Esophagus muscularis mucosa (tissue), 4 donors: ENCODE measurements around the gene PDK2. TPM values are rescaled to one million over a fixed set of nuclear protein-coding genes. Genes with fewer than 3 reads are reported as not detected.

Experiments used
- DNase-seq: peaks from one replicate; pipeline ENCODE4 v3.0.0-alpha.2; 2017; ENCODE audit errors: extremely low spot score
- H3K27ac ChIP-seq, 4 donors: fragments of 200-600 bp; sonication (generic); replicated peaks in 1 of 4; 1 replicate in 3 of 4; 2 replicates in 1 of 4; pipeline ENCODE4 v1.5.1; 2016 to 2019; ENCODE audit warnings: mild to moderate bottlenecking in 1 of 4
- H3K27me3 ChIP-seq, 4 donors: fragments of 200-600 bp; sonication (generic); one replicate each; pipeline versions ENCODE4 v1.5.1 to v1.6.0; 2016 to 2019
- H3K36me3 ChIP-seq, 4 donors: fragments of 200-600 bp; sonication (generic); one replicate each; pipeline ENCODE4 v1.5.1; 2016 to 2019
- H3K4me1 ChIP-seq, 4 donors: fragments of 200-600 bp; sonication (generic); one replicate each; pipeline ENCODE4 v1.5.1; 2016 to 2019
- H3K4me3 ChIP-seq, 4 donors: fragments of 200-600 bp; sonication (generic); 1 replicate in 2 of 4; 2 replicates in 2 of 4; pipeline ENCODE4 v1.5.1; 2016 to 2019; ENCODE audit warnings: mild to moderate bottlenecking in 4 of 4, moderate library complexity in 1 of 4
- H3K9me3 ChIP-seq, 4 donors: fragments of 200-600 bp; sonication (generic); 1 replicate in 3 of 4; 2 replicates in 1 of 4; pipeline ENCODE4 v1.5.1; 2016 to 2019
- EP300 ChIP-seq: sonication (generic); formaldehyde crosslinking; IDR thresholded peaks from one replicate; pipeline ENCODE4 v1.6.1; 2017; ENCODE audit warnings: antibody characterized with exemption
- POLR2A ChIP-seq: fragments of 450-650 bp; IDR thresholded peaks from one replicate; pipeline ENCODE4 v1.6.1; 2017; ENCODE audit warnings: antibody characterized with exemption, moderate library complexity, mild to moderate bottlenecking, low read depth
- POLR2AphosphoS5 ChIP-seq, 2 donors: sonication (generic); formaldehyde crosslinking; IDR thresholded peaks; one replicate each; pipeline ENCODE4 v1.6.1; 2017; ENCODE audit warnings: antibody characterized with exemption in 2 of 2
- WGBS: methylation state at CpG from one replicate; pipeline ENCODE4 v1.1.5; 2018; 5-methylcytosine and 5-hydroxymethylcytosine counted together
- intact Hi-C: fragments of 100-400 bp; cut with DNase I; formaldehyde crosslinking; loops from one replicate; pipeline ENCODE4 v1.15.1; 2023
- total RNA-seq, 4 donors: library from RNA; depleted of rRNA; stranded (reverse); fragments of >200 nt; gene quantifications; one replicate each; pipeline versions ENCODE4 v1.1.0 to v1.2.1, GENCODE V29; 2016
- TF ChIP-seq, protein P1 (sequence below), 3 experiments: fragments of 200-600 bp in 2 of 3; fragments of 450-650 bp in 1 of 3; sonication (generic) in 2 of 3; IDR thresholded peaks; one replicate each; pipeline ENCODE4 v1.5.1; 2017 to 2019; ENCODE audit warnings: antibody characterized with exemption in 3 of 3, mild to moderate bottlenecking in 2 of 3, moderate library complexity in 1 of 3

PDK2 gene
- total RNA-seq, 4 donors from 2014 or later, result 31.6 to 118 (median 61.4) TPM

DNA sequence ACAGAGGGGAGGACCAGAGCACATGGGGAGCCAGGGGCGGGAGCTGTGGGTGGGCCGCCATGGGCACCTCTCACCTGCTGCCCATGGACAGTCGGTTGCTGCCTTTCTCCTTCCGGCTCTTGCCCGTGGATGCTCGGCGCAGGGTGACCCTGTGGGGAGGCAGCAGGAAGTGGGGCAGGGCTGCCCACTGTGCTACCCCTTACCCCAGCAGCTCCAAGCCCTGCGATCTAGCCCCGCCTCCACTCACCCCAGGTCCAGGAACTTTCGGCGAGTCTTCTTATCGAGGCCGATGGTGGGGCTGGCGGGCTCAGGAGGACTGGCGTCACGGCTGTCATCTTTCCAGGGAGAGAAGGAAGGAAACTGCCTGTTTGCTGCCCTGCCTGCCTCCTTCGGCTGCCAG, 20.6 kb downstream of the PDK2 start:
- H3K4me1 ChIP-seq, result peaks cover 32 to 62% (median 51%) of the 10 kb centered on the region in 4 donors
- no peak for DNase-seq

GRCh38 chr17:50117202-50118051, 22.3 kb downstream of the PDK2 start:
- intact Hi-C loops, result no loop called here
- no peak for DNase-seq
- no peaks in the 10 kb centered on the region for H3K9me3 ChIP-seq
- H3K27ac ChIP-seq, result peak overlapping the region in 3 of 4 donors; percentile 55 to 71 (median 69)
- TF ChIP-seq POLR2AphosphoS5 (IDR thresholded peaks at IDR 0.05) (peak; percentile 31 to 49), EP300 (no peak), POLR2A (no peak)
- TF ChIP-seq, protein P1, sequence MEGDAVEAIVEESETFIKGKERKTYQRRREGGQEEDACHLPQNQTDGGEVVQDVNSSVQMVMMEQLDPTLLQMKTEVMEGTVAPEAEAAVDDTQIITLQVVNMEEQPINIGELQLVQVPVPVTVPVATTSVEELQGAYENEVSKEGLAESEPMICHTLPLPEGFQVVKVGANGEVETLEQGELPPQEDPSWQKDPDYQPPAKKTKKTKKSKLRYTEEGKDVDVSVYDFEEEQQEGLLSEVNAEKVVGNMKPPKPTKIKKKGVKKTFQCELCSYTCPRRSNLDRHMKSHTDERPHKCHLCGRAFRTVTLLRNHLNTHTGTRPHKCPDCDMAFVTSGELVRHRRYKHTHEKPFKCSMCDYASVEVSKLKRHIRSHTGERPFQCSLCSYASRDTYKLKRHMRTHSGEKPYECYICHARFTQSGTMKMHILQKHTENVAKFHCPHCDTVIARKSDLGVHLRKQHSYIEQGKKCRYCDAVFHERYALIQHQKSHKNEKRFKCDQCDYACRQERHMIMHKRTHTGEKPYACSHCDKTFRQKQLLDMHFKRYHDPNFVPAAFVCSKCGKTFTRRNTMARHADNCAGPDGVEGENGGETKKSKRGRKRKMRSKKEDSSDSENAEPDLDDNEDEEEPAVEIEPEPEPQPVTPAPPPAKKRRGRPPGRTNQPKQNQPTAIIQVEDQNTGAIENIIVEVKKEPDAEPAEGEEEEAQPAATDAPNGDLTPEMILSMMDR (IDR thresholded peaks at IDR 0.05), result peak; percentile 65 to 85 (median 78)
- H3K4me1 ChIP-seq, result peaks cover 16 to 46% (median 37%) of the 10 kb centered on the region in 4 donors
- peak overlapping the region; percentile 40 to 44 (median 43) for H3K4me3 ChIP-seq
- WGBS, result 5% methylated on average over 33 of the region's 64 CpGs
- H3K36me3 ChIP-seq, result no peaks in the 10 kb centered on the region
- peaks cover 0 to 5% (median 0%) of the 10 kb centered on the region in 4 donors for H3K27me3 ChIP-seq

More for the DNA sequence above, 20.6 kb downstream of the PDK2 start:
- intact Hi-C loops, result no loop called here
- Histone ChIP-seq H3K27ac (no peak overlapping the region), H3K27me3 (peaks cover 0 to 5% (median 0%) of the 10 kb centered on the region in 4 donors), H3K36me3 (peaks cover 0 to 2% (median under 1%) of the 10 kb centered on the region in 4 donors), H3K9me3 (no peaks in the 10 kb centered on the region), H3K4me3 (no peak overlapping the region)
- whole genome bisulfite sequencing, result 100% methylated on average over 1 of the region's 17 CpGs
- TF ChIP-seq EP300, result no peak
- TF ChIP-seq, protein P1 (IDR thresholded peaks at IDR 0.05), result no peak
- no peak for TF ChIP-seq POLR2AphosphoS5 (IDR thresholded peaks at IDR 0.05)
- TF ChIP-seq POLR2A, result no peak

- H3K9me3 ChIP-seq, result no peaks in the 10 kb centered on the region
- intact Hi-C loops, result no loop called here
Observed at GRCh38 chr17:50118076-50118827, 23.1 kb downstream of the PDK2 start.

DNA sequence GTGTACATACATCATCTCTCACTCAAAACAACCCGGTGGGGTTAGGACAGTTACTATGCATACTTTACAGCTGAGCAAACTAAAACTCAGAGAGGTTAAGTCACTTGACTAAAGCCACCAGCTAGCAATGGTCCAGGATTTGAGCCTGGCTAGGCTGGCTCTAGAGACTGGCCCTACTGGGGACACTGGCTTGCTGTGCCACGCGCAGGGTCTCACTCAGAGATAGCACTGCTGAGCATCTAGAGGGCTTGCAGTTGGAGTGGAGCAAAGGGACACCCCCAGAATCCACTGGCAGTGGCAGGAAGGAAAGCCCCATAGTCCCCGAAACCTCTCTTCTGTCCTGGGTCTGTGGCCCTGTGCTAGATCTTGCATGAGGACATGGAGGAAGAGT, 23.7 kb downstream of the PDK2 start:
- TF ChIP-seq, protein P1 (IDR thresholded peaks at IDR 0.05), result no peak
- no peak for TF ChIP-seq POLR2AphosphoS5 (IDR thresholded peaks at IDR 0.05)
- no peak for TF ChIP-seq EP300
- no peak for TF ChIP-seq POLR2A
- Histone ChIP-seq H3K4me1 (peaks cover 6 to 43% (median 32%) of the 10 kb centered on the region in 4 donors), H3K27me3 (peaks cover 0 to 5% (median 0%) of the 10 kb centered on the region in 4 donors), H3K9me3 (no peaks in the 10 kb centered on the region), H3K36me3 (no peaks in the 10 kb centered on the region), H3K4me3 (no peak overlapping the region), H3K27ac (no peak overlapping the region)
- 89% methylated on average over 4 of the region's 4 CpGs for WGBS
- intact Hi-C loops, result no loop called here
- no peak for DNase-seq

More at GRCh38 chr17:50118076-50118827, 23.1 kb downstream of the PDK2 start:
- Histone ChIP-seq H3K27me3 (peaks cover 0 to 5% (median 0%) of the 10 kb centered on the region in 4 donors), H3K4me1 (peaks cover 9 to 42% (median 31%) of the 10 kb centered on the region in 4 donors), H3K27ac (peak overlapping the region in 2 of 4 donors; percentile 69 to 71), H3K4me3 (no peak overlapping the region), H3K36me3 (no peaks in the 10 kb centered on the region)
- TF ChIP-seq, protein P1 (IDR thresholded peaks at IDR 0.05), result no peak
- no peak for TF ChIP-seq POLR2A
- no peak for TF ChIP-seq EP300
- TF ChIP-seq POLR2AphosphoS5 (IDR thresholded peaks at IDR 0.05), result peak in 1 of 2 donors; percentile 21
- 51% methylated on average over 18 of the region's 23 CpGs for WGBS
- no peak for DNase-seq
